K562 (cell line): ENCODE data around the gene PYGO2. TPM values are rescaled to one million over a fixed set of nuclear protein-coding genes. Genes with fewer than 3 reads are reported as not detected.
A peak's percentile ranks its signal among the peaks of the same experiment; 100 is the strongest.

Experiments used
- ATAC-seq: fragments of 200-7000 bp; cut with Tn5 transposase; 3 replicates; pipeline ENCODE4 v1.9.1; 2020; ENCODE audit warnings: moderate library complexity
- BruUV-seq: library from RNA; stranded (reverse); fragments of 400-500 nt; replicated peaks from 2 replicates; lab custom pipeline; 2021; lab: Mats Ljungman, UMichigan
- CTCF ChIA-PET: fragments of 300-600 bp; formaldehyde crosslinking; extraction: SDS; loops from one replicate; lab custom pipeline; 2021; ENCODE audit warnings: low intra/inter-chr PET ratio; lab: Yijun Ruan, JAX
- POLR2A ChIA-PET: fragments of 300-600, 350-650 bp; sonication (Branson Sonifier 250); formaldehyde crosslinking; extraction: SDS; loops from one replicate; lab custom pipeline; 2021; ENCODE audit warnings: antibody characterized with exemption, inconsistent platforms; lab: Yijun Ruan, JAX
- DNase-seq, 4 experiments: peaks; one replicate each; pipeline versions ENCODE4 v3.0.0 to v3.0.0-alpha.2; 2011 to 2018; ENCODE audit warnings: low spot score in 3 of 4, mixed read lengths in 3 of 4; ENCODE audit errors: extremely low read depth in 1 of 4
- FAIRE-seq: peaks from 2 replicates; lab custom pipeline; 2011; peaks lifted over from hg19 to GRCh38; lab: Jason Lieb, UNC
- H2AFZ ChIP-seq: 2 replicates; pipeline ENCODE4 v1.6.0; 2011; ENCODE audit warnings: low read depth, low read length, control low read depth, inconsistent platforms
- H3K27ac ChIP-seq: fragments of 200-600 bp; 3 replicates; pipeline ENCODE4 v1.8.0; 2011; ENCODE audit warnings: low read depth, mild to moderate bottlenecking, control low read depth, inconsistent platforms, low read length, moderate library complexity, mixed read lengths; ENCODE audit errors: extremely low read depth
- H3K27me3 ChIP-seq, 2 experiments: fragments of 300-600 bp in 1 of 2; 2 replicates in 1 of 2; 3 replicates in 1 of 2; pipeline versions ENCODE4 v1.6.0 to v1.8.0; 2011; ENCODE audit warnings: inconsistent platforms in 2 of 2, low read length in 2 of 2, mild to moderate bottlenecking in 1 of 2, mixed read lengths in 1 of 2, moderate library complexity in 1 of 2; ENCODE audit not compliant: control insufficient read depth in 2 of 2, insufficient read depth in 2 of 2
- H3K36me3 ChIP-seq: fragments of 300-600 bp; 3 replicates; pipeline ENCODE4 v1.8.0; 2011; ENCODE audit warnings: mild to moderate bottlenecking, low read length, inconsistent platforms; ENCODE audit not compliant: control insufficient read depth, insufficient read depth
- H3K4me1 ChIP-seq, 2 experiments: fragments of 200-600 bp in 1 of 2; replicated peaks in 1 of 2; 2 replicates in 1 of 2; 3 replicates in 1 of 2; pipeline versions ENCODE4 v1.5.1 to v1.8.0; 2011; ENCODE audit warnings: inconsistent platforms in 2 of 2, low read length in 2 of 2, mild to moderate bottlenecking in 1 of 2, mixed read lengths in 1 of 2, moderate library complexity in 1 of 2; ENCODE audit not compliant: control insufficient read depth in 2 of 2, insufficient read depth in 2 of 2
- H3K4me2 ChIP-seq: 2 replicates; pipeline ENCODE4 v1.6.1; 2011; ENCODE audit warnings: low read length, control low read depth, inconsistent platforms, mixed read lengths; ENCODE audit not compliant: insufficient read depth
- H3K4me3 ChIP-seq: fragments of 200-600 bp; sonication (generic), shearing (Covaris generic); 2 replicates; pipeline ENCODE4 v1.5.1; 2016; ENCODE audit warnings: control low read depth, inconsistent platforms
- H3K79me2 ChIP-seq: fragments of 200-600 bp; 3 replicates; pipeline ENCODE4 v1.8.0; 2011; ENCODE audit warnings: low read length, inconsistent platforms; ENCODE audit not compliant: control insufficient read depth, insufficient read depth
- H3K9ac ChIP-seq, 2 experiments: 2 replicates each; pipeline versions ENCODE4 v1.6.0 to v1.6.1; 2011; ENCODE audit warnings: low read depth in 2 of 2, low read length in 2 of 2, control low read depth in 1 of 2, inconsistent platforms in 1 of 2, mild to moderate bottlenecking in 1 of 2, mixed read lengths in 1 of 2; ENCODE audit not compliant: insufficient read depth in 1 of 2
- H3K9me1 ChIP-seq: one replicate; pipeline ENCODE4 v1.6.0; 2011; ENCODE audit warnings: inconsistent platforms, mild to moderate bottlenecking, low read length, moderate library complexity; ENCODE audit not compliant: control insufficient read depth, insufficient read depth
- H3K9me3 ChIP-seq: replicated peaks from 2 replicates; pipeline ENCODE4 v1.5.1; 2011; ENCODE audit warnings: low read depth, low read length, inconsistent platforms; ENCODE audit not compliant: control insufficient read depth, insufficient read depth
- H4K20me1 ChIP-seq: replicated peaks from 2 replicates; pipeline ENCODE4 v1.6.1; 2011; ENCODE audit warnings: low read length, inconsistent platforms, mixed read lengths; ENCODE audit not compliant: control insufficient read depth, insufficient read depth
- CAMTA2 ChIP-seq: fragments of 250-450 bp; sonication (Bioruptor Pico); conservative IDR thresholded peaks from 2 replicates; pipeline ENCODE4 v1.5.1; 2022
- EP400 ChIP-seq: fragments of 450-650 bp; IDR thresholded peaks from 2 replicates; pipeline ENCODE4 v1.6.1; 2017; ENCODE audit warnings: antibody characterized with exemption, mild to moderate bottlenecking, moderate library complexity
- KLF16 ChIP-seq: IDR thresholded peaks from 2 replicates; pipeline ENCODE4 v1.6.1; 2016; ENCODE audit warnings: antibody characterized with exemption
- MTA2 ChIP-seq: fragments of 450-650 bp; IDR thresholded peaks from 2 replicates; pipeline ENCODE4 v1.6.1; 2016; ENCODE audit warnings: low read depth
- NELFE ChIP-seq: IDR thresholded peaks from 2 replicates; pipeline ENCODE4 v1.6.1; 2011; ENCODE audit warnings: mild to moderate bottlenecking; ENCODE audit not compliant: insufficient read depth, insufficient read length
- NR4A1 ChIP-seq, 2 experiments: fragments of 250-450 bp in 1 of 2; fragments of 450-650 bp in 1 of 2; sonication (Bioruptor Pico) in 1 of 2; IDR thresholded peaks; 2 replicates each; pipeline versions ENCODE4 v1.4.0 to v1.6.1; 2016 to 2020; ENCODE audit warnings: mild to moderate bottlenecking in 2 of 2, missing compliant biosample characterization in 1 of 2, missing genetic modification characterization in 1 of 2, moderate library complexity in 1 of 2
- SMARCC2 ChIP-seq: fragments of 450-650 bp; IDR thresholded peaks from 2 replicates; pipeline ENCODE4 v1.6.1; 2017; ENCODE audit warnings: antibody characterized with exemption, moderate library complexity, mild to moderate bottlenecking, low read depth
- SRSF7 ChIP-seq: fragments of 200-400 bp; formaldehyde crosslinking; optimal IDR thresholded peaks from 2 replicates; pipeline ENCODE3; 2017; ENCODE audit warnings: mild to moderate bottlenecking, low read depth, low read length
- ZNF316 ChIP-seq: fragments of 450-650 bp; IDR thresholded peaks from 2 replicates; pipeline ENCODE4 v1.6.1; 2016
- WGBS: fragments of 100-300 bp; shearing (Covaris generic); methylation state at CpG from one replicate; pipeline ENCODE4 v1.1.6; 2016; ENCODE audit warnings: low coverage, mixed read lengths; ENCODE audit not compliant: insufficient coverage; ENCODE audit errors: missing lambda C conversion rate; 5-methylcytosine and 5-hydroxymethylcytosine counted together
- in situ Hi-C: fragments of 300-500 bp; cut with MboI; formaldehyde crosslinking; loops from 4 replicates; pipeline ENCODE4 v1.15.0; 2018; ENCODE audit warnings: inconsistent platforms, mixed read lengths
- intact Hi-C: fragments of 100-400 bp; cut with micrococcal nuclease; formaldehyde crosslinking; loops from 2 replicates; pipeline ENCODE4 v1.14.2; 2022
- polyA plus RNA-seq, 8 experiments: library from polyadenylated mRNA; depleted of rRNA in 4 of 8; stranded (reverse) in 5 of 8; unstranded in 3 of 8; fragments of >200 nt; fragmentation: Nextera tagmentation in 2 of 8; fragmentation: Illumina TruSeq in 1 of 8; extraction: Ambion mirVana in 2 of 8; extraction: Trizol in 1 of 8; gene quantifications; 2 replicates each; pipeline versions ENCODE4 v1.2.1 to v1.2.3, GENCODE V29; 2011 to 2014; ENCODE audit warnings: inconsistent platforms in 1 of 8, missing spikeins in 1 of 8
- total RNA-seq, 7 experiments: library from RNA; depleted of rRNA in 6 of 7; stranded (reverse); fragments of >200 nt in 6 of 7; fragmentation: Illumina TruSeq in 2 of 7; extraction: Trizol in 2 of 7; gene quantifications; 2 replicates each; pipeline versions ENCODE4 v1.2.1 to v1.2.3, GENCODE V29; 2011 to 2021; ENCODE audit warnings: low replicate concordance in 1 of 7

Gene PYGO2
- total and polyA plus RNA-seq, 9 of the 15 experiments (the other 6 are each of a cell fraction or from before 2014, with no cell fraction given) = 8.3 to 36.2 (median 18.2) TPM

DNA sequence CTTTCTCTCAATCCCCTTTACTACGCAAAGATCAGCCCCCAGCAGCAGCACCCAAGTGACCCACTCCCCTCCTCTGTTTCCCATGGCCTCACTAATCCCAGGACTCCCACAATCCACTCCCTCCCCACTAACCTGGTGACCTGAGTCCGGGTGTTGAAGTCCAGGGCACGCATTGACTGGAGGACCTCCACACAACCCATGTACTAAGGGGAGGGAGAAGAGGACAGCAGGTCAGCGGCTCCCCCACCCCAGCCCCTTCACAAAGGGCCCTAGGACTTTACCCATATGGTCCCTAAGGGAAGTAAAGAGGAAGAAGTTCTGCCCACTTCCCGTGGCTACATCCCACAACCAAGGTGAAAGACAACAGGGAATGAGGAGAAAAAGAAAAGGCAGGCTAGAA, 7.7 kb upstream of the PYGO2 start:
- in situ Hi-C loops = no loop called here
- TF ChIP-seq KLF16 = no peak
- no peak for TF ChIP-seq NR4A1 (CRISPR knock-in tag; IDR thresholded peaks at IDR 0.05)
- no peak for TF ChIP-seq NR4A1 (tag; IDR thresholded peaks at IDR 0.05)
- no peak for TF ChIP-seq EP400
- no peak for TF ChIP-seq SRSF7
- no peak for TF ChIP-seq CAMTA2 (CRISPR knock-in tag)
- TF ChIP-seq SMARCC2 = no peak
- TF ChIP-seq MTA2 = no peak
- no peak for TF ChIP-seq NELFE
- TF ChIP-seq ZNF316 = no peak
- Histone ChIP-seq H2AFZ (no peak overlapping the region), H3K27ac (0 out of 3 replicates have a peak overlapping the region, but pooled peaks have one; percentile 33), H3K9me1 (no peaks in the 10 kb centered on the region), H3K9me3 (no peaks in the 10 kb centered on the region), H3K27me3 (no peaks in the 10 kb centered on the region; a peak in 1 of 5 replicates), H3K4me2 (peak overlapping the region; percentile 46; the same call in 1 of the 2 replicates), H3K79me2 (peaks cover 42% of the 10 kb centered on the region), H4K20me1 (no peaks in the 10 kb centered on the region), H3K36me3 (peaks cover 54% of the 10 kb centered on the region), H3K4me3 (no peak overlapping the region; the same call in 1 of the 2 replicates), H3K9ac (peak overlapping the region in 1 of 2 experiments; percentile 68; a peak in 1 of 4 replicates), H3K4me1 (peaks cover 36 to 50% of the 10 kb centered on the region in 2 experiments; a peak in 4 of 5 replicates)
- ChIA-PET CTCF (no interaction called here), POLR2A (interaction anchor here (0.7 to 6.2 kb wide), 5 partner anchors 10 to 275 kb away, joined by 3 to 43 read pairs (median 4); partner anchors contain the start of genes FLAD1 and LENEP)
- ATAC-seq (no peak), FAIRE-seq (no peak), DNase-seq (no peak)
- intact Hi-C loops = no loop called here
- WGBS = 54% methylated on average over 4 of the region's 5 CpGs
- no TSS peak for BruUV-seq
